Measurements from ENCODE around the gene MEIOB. TPM values are rescaled to one million over a fixed set of nuclear protein-coding genes. Genes with fewer than 3 reads are reported as not detected.
"Not testable (repeated sequence)": the region's sequence is repeated elsewhere in the genome, so short reads cannot be mapped to it uniquely, and the experiment has no call there.

Gene MEIOB
- total RNA-seq, 2 experiments from 2014 or later = not detected

- ChIA-PET CTCF (interaction anchor here (0.5 kb wide), 1 partner anchor 44 kb away, joined by 3 read pairs; no protein-coding TSS in a partner anchor), POLR2A (no interaction called here)
Observed at GRCh38 chr16:1908184-1908583, 36.2 kb upstream of the MEIOB start.

GRCh38 chr16:1907226-1907860, 35.4 kb upstream of the MEIOB start:
- ChIA-PET POLR2A (no interaction called here), CTCF (interaction anchor here (0.5 kb wide), 1 partner anchor 115 kb away, joined by 3 read pairs; no protein-coding TSS in a partner anchor)

DNA sequence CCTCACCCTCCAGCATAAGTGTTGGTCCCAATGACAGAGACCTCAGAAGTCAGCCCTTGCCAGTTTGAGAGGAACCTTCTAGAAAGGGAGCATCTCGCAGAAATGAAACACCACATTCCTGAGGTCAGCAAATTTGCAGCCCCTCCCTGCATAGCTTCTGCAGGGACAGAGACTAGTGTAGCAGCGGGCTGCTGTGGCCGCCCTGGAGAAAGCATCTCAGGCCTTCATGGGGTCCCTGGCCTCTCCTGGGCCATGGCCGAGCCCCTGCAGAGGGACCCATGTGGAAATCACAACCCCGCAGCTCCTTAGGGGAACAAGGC, 34.8 kb upstream of the MEIOB start:
- POLR2A ChIA-PET = no interaction called here
- CTCF ChIA-PET = interaction anchor here (0.5 kb wide), 1 partner anchor 116 kb away, joined by 3 read pairs; no protein-coding TSS in a partner anchor

- ChIA-PET POLR2A (no interaction called here), CTCF (interaction anchor here (0.5 to 1.1 kb wide), 2 partner anchors 116 to 155 kb away, joined by 3 read pairs; no protein-coding TSS in a partner anchor)
Observed at GRCh38 chr16:1906055-1906845, 34.3 kb upstream of the MEIOB start.

DNA sequence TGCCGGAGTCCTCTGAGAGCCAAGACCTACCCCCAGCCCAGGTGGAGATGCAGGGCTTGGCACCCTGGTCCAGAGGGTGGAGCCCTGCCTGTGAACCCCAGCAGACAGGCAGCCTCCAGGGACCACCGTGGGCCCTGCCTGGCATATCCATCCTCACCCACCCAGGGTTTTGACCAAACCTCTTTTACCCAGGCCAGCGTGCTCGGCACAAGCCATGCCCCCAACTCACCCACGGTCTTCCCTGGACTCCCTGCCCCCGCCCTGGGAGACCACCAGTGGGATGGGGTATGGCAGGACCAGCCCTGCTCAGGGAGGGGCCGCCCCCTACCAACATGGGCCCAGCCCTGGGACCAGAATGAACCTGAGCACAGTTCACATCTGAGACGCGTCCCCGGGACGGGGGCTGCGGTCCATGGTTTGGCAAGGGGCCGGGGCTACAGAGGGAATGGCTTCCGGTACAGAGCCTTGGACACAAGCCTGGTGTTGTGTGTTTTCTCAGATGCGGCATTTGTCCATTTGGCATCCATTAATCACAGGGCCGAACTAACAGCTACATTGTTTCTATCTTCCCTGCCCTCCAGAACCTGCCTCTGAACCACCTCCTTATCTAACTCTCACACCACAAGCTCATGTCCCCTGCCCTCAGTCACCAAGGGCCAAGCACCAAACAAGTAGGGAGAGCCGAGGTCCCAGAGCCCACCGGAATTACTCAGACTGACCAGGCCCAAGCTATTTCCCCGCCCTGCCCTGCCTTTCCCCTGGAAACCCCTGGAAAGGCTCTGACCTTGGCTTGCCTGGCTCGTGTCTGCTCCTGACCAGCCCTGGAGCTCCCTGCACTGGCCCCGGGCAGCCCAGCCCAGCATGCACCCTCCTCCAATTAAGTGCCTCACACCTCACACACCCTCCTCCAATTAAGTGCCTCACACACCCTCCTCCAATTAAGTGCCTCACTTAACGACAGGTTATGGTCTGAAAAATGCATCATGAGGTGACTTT, 32.2 kb upstream of the MEIOB start:
- POLR2A ChIA-PET = no interaction called here

GRCh38 chr16:1903220-1903574, 31.2 kb upstream of the MEIOB start:
- ChIA-PET CTCF (no interaction called here), POLR2A (no interaction called here)

More for the DNA sequence above, 32.2 kb upstream of the MEIOB start:
- CTCF ChIA-PET = no interaction called here

DNA sequence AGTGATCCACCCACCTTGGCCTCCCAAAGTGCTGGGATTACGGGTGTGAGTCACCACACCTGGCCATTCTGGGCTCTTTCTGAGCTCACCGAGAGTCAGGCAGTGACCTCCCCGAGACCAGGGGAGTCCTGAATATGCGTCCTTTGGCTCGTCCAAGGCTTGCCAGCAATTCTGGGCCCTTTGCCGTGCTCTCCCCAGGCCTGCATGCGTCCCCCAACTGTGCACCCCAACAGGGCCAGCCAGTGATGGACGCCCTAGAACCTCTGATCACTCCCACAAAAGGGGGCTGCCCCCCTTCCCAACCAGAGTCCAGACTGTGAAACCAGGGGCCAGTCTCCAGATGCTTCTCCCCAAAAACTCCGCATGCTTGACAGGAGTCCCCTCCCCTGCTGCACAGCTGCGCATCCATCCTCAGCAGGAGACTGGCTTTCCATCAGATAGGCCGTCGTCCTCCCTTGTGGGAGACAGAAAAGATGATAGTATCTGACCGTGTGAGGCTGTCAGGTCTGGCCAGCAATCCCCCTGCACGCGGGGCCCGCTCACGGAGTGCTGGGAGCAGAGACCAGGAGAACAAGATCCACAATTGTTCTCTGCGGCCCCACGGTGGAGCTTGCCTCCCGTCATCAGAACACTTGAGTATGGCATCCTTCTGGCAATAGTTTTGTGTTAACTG, 30.7 kb upstream of the MEIOB start:
- ChIA-PET CTCF (no interaction called here), POLR2A (no interaction called here)

- POLR2A ChIA-PET = interaction anchor here (0.7 kb wide), 1 partner anchor 9 kb away, joined by 7 read pairs; no protein-coding TSS in a partner anchor
Observed at GRCh38 chr16:1900452-1900774, 28.4 kb upstream of the MEIOB start.

GRCh38 chr16:1899641-1900451, 27.9 kb upstream of the MEIOB start:
- POLR2A ChIA-PET = no interaction called here
- CTCF ChIA-PET = no interaction called here

More at GRCh38 chr16:1900452-1900774, 28.4 kb upstream of the MEIOB start:
- CTCF ChIA-PET = no interaction called here

GRCh38 chr16:1897692-1898091, 25.7 kb upstream of the MEIOB start:
- POLR2A ChIA-PET = not testable (repeated sequence)
- CTCF ChIA-PET = interaction anchor here (1.3 kb wide), 1 partner anchor 32 kb away, joined by 3 read pairs; no protein-coding TSS in a partner anchor

GRCh38 chr16:1895949-1896675, 24.1 kb upstream of the MEIOB start:
- ChIA-PET CTCF (interaction anchor here (0.5 kb wide), 1 partner anchor 75 kb away, joined by 3 read pairs; no protein-coding TSS in a partner anchor), POLR2A (no interaction called here)

- ChIA-PET CTCF (no interaction called here), POLR2A (interaction anchor here (0.7 kb wide), 1 partner anchor 554 kb away, joined by 7 read pairs; no protein-coding TSS in a partner anchor)
Observed at GRCh38 chr16:1895068-1895467, 23.1 kb upstream of the MEIOB start.

- CTCF ChIA-PET = interaction anchor here (1.3 kb wide), 1 partner anchor 49 kb away, joined by 5 read pairs; no protein-coding TSS in a partner anchor
Observed at GRCh38 chr16:1890708-1891050, 18.7 kb upstream of the MEIOB start.

GRCh38 chr16:1890024-1890707, 18.2 kb upstream of the MEIOB start:
- POLR2A ChIA-PET = no interaction called here
- CTCF ChIA-PET = interaction anchor here (0.7 to 1.3 kb wide), 2 partner anchors 48 to 710 kb away, joined by 5 read pairs; no protein-coding TSS in a partner anchor

More at GRCh38 chr16:1890708-1891050, 18.7 kb upstream of the MEIOB start:
- POLR2A ChIA-PET = no interaction called here

DNA sequence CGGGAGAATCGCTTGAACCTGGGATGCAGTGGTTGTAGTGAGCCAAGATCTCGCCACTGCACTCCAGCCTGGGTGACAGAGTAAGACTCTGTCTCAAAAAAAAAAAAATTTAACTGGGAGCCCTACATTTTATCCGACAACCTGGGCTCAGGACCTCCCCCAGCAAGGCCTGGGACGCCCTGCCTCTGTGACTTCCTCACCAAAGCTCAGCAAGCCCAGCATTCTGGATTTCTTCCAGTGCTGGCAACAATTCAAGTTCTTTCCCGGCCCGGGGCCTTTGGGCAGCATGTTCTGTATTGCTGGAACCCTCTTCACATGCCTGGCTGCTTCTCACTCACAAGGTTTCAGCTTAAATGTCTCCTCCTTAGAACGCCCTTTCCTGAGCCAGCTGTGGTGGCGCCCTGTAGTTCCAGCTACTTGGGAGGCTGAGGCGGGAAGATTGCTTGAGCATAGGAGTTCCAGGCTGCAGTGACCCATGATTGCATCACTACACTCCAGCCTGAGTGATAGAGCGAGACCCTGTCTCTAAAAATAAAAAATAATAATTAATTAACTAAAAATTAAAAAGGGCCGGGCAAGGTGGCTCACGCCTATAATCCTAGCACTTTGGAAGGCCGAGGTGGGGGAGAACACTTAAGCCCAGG, 15.9 kb upstream of the MEIOB start:
- CTCF ChIA-PET = no interaction called here
- POLR2A ChIA-PET = no interaction called here

- ChIA-PET CTCF (interaction anchor here (1.2 kb wide), 1 partner anchor 10 kb away, joined by 3 read pairs; no protein-coding TSS in a partner anchor), POLR2A (no interaction called here)
Observed at GRCh38 chr16:1884889-1885288, 12.9 kb upstream of the MEIOB start.
